Stomach smooth muscle (tissue), 2 donors: ENCODE data around the gene CNGA3.
"Not testable (repeated sequence)": the region's sequence is repeated elsewhere in the genome, so short reads cannot be mapped to it uniquely, and the experiment has no call there.

Source experiments
- H3K27ac ChIP-seq: one replicate; pipeline ENCODE4 v1.7.0; 2013; ENCODE audit warnings: mild to moderate bottlenecking, low read length, inconsistent platforms
- H3K27me3 ChIP-seq, 2 donors: one replicate each; pipeline ENCODE4 v1.7.0; 2013; ENCODE audit warnings: low read length in 2 of 2; ENCODE audit not compliant: insufficient read depth in 2 of 2, control insufficient read depth in 1 of 2
- H3K36me3 ChIP-seq, 2 donors: one replicate each; pipeline ENCODE4 v1.7.0; 2013; ENCODE audit warnings: low read length in 2 of 2; ENCODE audit not compliant: control insufficient read depth in 2 of 2, insufficient read depth in 2 of 2
- H3K4me1 ChIP-seq: one replicate; pipeline ENCODE4 v1.7.0; 2013; ENCODE audit warnings: low read length; ENCODE audit not compliant: control insufficient read depth, insufficient read depth
- H3K4me3 ChIP-seq, 2 donors: one replicate each; pipeline ENCODE4 v1.7.0; 2013; ENCODE audit warnings: low read length in 2 of 2
- H3K9ac ChIP-seq, 2 donors: one replicate each; pipeline ENCODE4 v1.7.0; 2013; ENCODE audit warnings: low read length in 2 of 2, mild to moderate bottlenecking in 1 of 2
- H3K9me3 ChIP-seq, 2 donors: one replicate each; pipeline ENCODE4 v1.7.0; 2013; ENCODE audit warnings: low read length in 2 of 2; ENCODE audit not compliant: control insufficient read depth in 2 of 2
- donor health status: healthy.
- donor health status: Pancreatic carcinoma.

Gene CNGA3

DNA sequence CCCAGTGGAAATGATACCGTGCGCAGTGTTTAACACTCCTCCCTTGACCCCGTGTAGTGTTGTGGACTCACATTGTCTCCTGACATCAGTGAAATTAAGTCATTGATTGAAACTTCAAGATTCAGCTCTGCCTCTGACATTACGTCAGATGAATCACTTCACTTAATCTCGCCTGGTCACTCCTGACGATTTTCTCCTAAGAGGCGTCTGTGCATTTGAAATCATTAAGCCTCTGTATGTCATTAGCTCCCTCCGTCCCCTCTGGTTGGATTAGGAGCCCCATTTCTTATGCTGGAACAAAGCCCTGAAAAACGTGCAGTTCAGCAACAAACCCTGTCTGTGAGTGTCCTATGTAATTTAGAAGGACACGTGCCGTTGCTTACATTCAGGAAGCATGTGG, 36.7 kb upstream of the CNGA3 start:
- H3K4me3 ChIP-seq: no peak overlapping the region
- H3K27me3 ChIP-seq: peaks cover 0 to 2% of the 10 kb centered on the region in 2 donors
- no peaks in the 10 kb centered on the region for H3K36me3 ChIP-seq
- no peaks in the 10 kb centered on the region for H3K9me3 ChIP-seq
- no peak overlapping the region for H3K9ac ChIP-seq
- H3K27ac ChIP-seq: no peak overlapping the region
- H3K4me1 ChIP-seq: no peaks in the 10 kb centered on the region

DNA sequence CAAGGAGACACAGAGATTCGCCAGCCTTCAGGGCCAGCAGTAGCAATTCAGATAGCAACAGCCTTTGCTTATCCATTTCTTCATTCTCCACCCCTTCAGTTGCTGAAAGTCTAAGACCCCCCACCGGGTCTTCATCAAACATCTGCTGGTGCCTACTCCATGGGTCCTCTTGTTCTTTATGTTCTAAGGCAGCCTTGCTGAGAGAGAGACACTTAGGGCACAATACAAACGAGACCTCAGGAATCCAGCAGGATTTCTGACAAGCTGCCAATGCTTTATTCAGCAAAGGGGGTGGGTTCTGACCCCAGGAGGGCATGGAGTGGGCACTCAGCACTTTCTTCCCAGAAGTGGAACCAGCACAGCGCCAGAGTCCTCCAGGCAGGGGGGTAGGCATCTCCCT, 36.2 kb upstream of the CNGA3 start:
- Histone ChIP-seq H3K36me3 (no peaks in the 10 kb centered on the region), H3K4me3 (no peak overlapping the region), H3K9me3 (no peaks in the 10 kb centered on the region), H3K27me3 (peaks cover 0 to 2% of the 10 kb centered on the region in 2 donors), H3K9ac (no peak overlapping the region), H3K4me1 (no peaks in the 10 kb centered on the region), H3K27ac (no peak overlapping the region)

GRCh38 chr2:98311090-98311489, 35.2 kb upstream of the CNGA3 start:
- Histone ChIP-seq H3K4me1 (no peaks in the 10 kb centered on the region), H3K9me3 (no peaks in the 10 kb centered on the region), H3K27ac (no peak overlapping the region), H3K27me3 (peaks cover 0 to 2% of the 10 kb centered on the region in 2 donors), H3K4me3 (no peak overlapping the region), H3K9ac (no peak overlapping the region), H3K36me3 (no peaks in the 10 kb centered on the region)

DNA sequence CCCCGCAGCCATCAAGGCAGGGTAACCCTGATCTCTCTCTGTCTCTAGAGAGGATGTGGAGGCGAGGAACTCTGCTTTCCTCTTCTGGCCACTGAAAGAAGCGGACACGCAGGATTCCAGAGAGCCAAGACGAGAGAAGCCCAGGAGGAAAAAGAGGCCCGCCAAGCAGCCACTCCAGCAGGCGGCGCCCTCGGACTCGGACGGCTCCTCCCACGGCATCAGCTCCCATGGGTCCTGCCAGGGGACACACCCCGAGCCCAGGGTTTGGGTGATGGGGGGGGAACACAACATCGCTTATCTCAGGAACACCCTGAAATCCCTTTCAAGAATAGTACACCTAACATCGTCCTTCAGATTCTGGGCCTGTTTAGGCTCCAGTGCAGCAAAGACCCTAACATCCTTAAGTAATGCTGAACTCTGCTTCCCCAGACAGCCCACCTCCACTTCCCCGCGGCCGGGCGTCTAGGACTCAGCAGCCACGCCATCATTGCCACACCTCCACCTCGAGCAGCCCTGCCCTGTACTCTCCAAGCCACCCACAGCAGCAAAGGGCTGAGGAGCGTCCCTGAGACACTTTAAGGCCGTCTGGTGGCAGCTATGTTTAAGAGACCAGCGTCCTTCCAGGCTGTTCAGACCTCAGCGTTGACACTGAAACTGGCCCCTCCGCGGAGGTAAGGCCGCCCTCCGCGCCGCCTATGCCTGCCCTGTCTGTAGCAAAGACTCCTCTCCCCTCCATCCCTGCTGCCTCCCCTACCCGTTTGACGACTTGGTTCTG, 34.3 kb upstream of the CNGA3 start:
- no peak overlapping the region for H3K27ac ChIP-seq
- H3K9ac ChIP-seq: no peak overlapping the region
- H3K36me3 ChIP-seq: no peaks in the 10 kb centered on the region
- H3K27me3 ChIP-seq: peaks cover 0 to 2% of the 10 kb centered on the region in 2 donors
- no peaks in the 10 kb centered on the region for H3K4me1 ChIP-seq
- H3K4me3 ChIP-seq: no peak overlapping the region
- H3K9me3 ChIP-seq: no peaks in the 10 kb centered on the region

DNA sequence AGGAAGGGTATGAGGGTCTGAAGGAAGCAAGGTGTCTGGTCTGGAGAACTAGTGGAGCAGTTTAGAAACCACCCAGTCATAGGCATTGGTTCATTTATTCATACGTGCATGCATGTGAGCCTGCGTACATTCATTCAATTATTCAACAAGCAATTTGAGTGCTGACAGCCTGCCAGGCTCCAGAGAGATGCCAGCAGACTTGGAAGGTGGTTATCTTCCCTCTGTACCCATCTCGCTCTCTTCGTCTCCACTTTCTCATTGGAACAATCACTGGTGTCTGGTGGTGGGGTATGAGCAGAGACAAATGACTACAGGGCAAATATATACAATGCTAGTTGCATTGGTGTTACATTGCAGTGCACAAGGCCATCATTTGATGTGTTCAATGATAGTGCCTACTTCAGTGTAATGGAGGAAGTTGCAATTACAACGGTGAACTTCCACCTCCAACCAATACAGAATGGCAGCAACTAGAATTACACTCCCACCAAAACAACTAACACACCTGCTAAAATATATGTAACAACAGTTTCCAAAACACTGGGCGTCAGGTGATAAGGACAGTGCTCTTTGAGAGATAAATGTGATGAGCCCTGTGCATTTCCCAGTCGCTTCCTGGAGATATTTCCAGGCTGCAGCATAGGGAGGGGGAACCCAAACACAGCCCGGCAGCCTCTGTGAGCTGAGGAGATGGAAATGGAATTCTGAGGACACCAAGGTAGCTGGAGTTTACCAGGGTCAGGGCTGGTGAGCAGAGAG, 32.6 kb upstream of the CNGA3 start:
- H3K27ac ChIP-seq: no peak overlapping the region
- H3K4me3 ChIP-seq: no peak overlapping the region
- H3K9me3 ChIP-seq: no peaks in the 10 kb centered on the region
- H3K27me3 ChIP-seq: peaks cover 0 to 2% of the 10 kb centered on the region in 2 donors
- no peaks in the 10 kb centered on the region for H3K4me1 ChIP-seq
- no peak overlapping the region for H3K9ac ChIP-seq
- no peaks in the 10 kb centered on the region for H3K36me3 ChIP-seq

GRCh38 chr2:98314251-98314650, 32.0 kb upstream of the CNGA3 start:
- Histone ChIP-seq H3K9me3 (no peaks in the 10 kb centered on the region), H3K27ac (no peak overlapping the region), H3K4me3 (no peak overlapping the region), H3K36me3 (no peaks in the 10 kb centered on the region), H3K9ac (no peak overlapping the region), H3K4me1 (no peaks in the 10 kb centered on the region), H3K27me3 (peaks cover 0 to under 1% of the 10 kb centered on the region in 2 donors)

DNA sequence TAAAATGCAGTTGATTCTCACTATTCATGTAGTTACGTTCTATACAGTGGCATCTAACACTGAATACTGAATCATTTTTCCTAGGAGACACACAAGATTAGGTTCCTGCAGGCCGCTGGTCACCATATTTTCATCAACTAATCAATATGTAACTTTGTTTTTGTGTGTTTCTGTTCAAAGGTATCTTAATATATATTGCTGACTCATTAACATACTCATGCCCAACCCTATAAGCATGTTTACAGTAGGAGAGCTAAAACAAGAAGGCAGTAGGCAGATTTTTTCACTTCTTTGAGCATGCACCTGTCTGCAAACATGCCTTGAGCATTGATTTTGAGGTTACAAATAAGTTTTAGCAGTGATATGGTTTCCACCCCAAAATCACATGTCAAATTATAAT, 30.3 kb upstream of the CNGA3 start:
- Histone ChIP-seq H3K36me3 (no peaks in the 10 kb centered on the region), H3K27ac (no peak overlapping the region), H3K27me3 (no peaks in the 10 kb centered on the region), H3K9ac (no peak overlapping the region), H3K9me3 (peaks cover 4 to 10% of the 10 kb centered on the region in 2 donors), H3K4me3 (no peak overlapping the region), H3K4me1 (no peaks in the 10 kb centered on the region)

DNA sequence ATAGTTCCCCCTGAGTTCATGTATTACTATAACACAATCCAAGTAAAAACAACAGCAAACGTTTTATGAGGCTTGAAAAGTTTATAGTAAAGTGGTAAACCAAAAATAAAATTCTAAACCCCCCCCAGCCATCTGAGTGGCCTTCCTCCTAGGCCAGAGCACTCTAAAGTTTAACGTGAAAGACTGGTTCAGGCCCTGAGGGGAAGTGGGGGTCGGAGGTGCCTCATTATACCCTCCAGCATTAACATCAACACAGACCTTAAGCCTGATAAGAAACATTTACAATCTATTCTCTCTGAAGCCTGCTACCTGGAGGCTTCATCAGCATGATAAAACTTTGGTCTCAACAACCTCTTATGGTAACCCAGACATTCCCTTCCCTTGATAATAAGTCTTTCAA, 29.0 kb upstream of the CNGA3 start:
- Histone ChIP-seq H3K9ac (no peak overlapping the region), H3K9me3 (peaks cover 4 to 16% of the 10 kb centered on the region in 2 donors), H3K4me3 (no peak overlapping the region), H3K27me3 (no peaks in the 10 kb centered on the region), H3K4me1 (no peaks in the 10 kb centered on the region), H3K27ac (no peak overlapping the region), H3K36me3 (no peaks in the 10 kb centered on the region)

DNA sequence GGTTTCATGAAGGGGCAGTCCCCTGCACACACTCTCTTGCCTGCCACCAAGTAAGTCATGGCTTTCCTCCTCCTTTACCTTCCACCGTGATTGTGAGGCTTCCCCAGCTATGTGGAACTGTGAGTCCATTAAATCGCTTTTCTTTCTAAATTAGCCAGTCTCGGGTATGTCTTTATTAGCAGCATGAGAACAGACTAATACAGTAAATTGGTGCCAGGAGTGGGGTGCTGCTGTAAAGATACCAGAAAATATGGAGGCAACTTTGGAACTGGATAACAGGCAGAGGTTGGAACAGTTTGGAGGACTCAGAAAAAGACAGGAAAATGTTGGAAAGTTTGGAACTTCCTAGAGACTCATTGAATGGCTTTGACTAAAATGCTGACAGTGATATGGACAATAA, 26.1 kb upstream of the CNGA3 start:
- not testable (repeated sequence) for H3K4me3 ChIP-seq, H3K27ac ChIP-seq, H3K27me3 ChIP-seq, H3K9ac ChIP-seq, H3K4me1 ChIP-seq, H3K36me3 ChIP-seq
- H3K9me3 ChIP-seq: peaks cover 8 to 16% of the 10 kb centered on the region in 2 donors

DNA sequence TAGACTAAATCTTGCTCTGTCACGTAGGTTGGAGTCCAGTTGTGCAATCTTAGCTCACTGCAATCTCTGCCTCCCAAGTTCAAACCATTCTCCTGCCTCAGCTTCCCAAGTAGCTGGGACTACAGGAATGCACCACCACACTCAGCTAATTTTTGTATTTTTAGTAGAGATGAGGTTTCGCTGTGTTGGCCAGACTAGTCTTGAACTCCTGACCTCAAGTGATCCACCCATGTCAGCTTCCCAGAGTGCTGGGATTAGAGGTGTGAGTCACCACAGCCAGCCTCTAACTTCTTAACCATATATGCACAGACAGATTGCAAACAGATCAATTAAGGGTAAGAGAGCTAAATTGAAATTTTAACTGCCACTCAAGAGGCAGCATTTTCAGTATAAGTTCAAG, 22.1 kb upstream of the CNGA3 start:
- Histone ChIP-seq H3K9me3 (peaks cover 8 to 16% of the 10 kb centered on the region in 2 donors), H3K27me3 (no peaks in the 10 kb centered on the region), H3K27ac (no peak overlapping the region), H3K36me3 (no peaks in the 10 kb centered on the region), H3K4me1 (no peaks in the 10 kb centered on the region), H3K9ac (no peak overlapping the region), H3K4me3 (no peak overlapping the region)

DNA sequence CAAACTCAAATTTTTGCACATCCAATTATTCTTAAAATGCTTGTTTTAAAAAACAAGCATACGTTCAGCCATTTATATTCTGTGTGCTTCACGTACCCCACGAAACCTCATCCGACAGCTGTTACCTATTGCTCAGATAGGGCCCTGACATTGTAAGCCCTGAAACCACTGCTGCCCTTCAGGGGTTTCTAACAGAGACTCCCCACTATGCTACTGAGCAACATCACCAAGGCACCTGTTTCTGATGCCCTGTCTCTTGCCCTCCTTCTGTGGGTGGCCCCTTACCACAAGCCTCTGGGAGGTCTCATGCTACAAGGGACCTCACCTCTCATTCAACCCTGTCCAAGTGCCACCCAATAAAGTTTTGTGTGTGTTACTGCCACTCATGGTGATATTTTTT, 18.5 kb upstream of the CNGA3 start:
- peaks cover 3% of the 10 kb centered on the region for H3K4me1 ChIP-seq
- H3K36me3 ChIP-seq: no peaks in the 10 kb centered on the region
- no peaks in the 10 kb centered on the region for H3K27me3 ChIP-seq
- no peak overlapping the region for H3K9ac ChIP-seq
- H3K27ac ChIP-seq: no peak overlapping the region
- no peaks in the 10 kb centered on the region for H3K9me3 ChIP-seq
- no peak overlapping the region for H3K4me3 ChIP-seq
